ENCODE data around the gene CLSTN2. TPM values are rescaled to one million over a fixed set of nuclear protein-coding genes. Genes with fewer than 3 reads are reported as not detected.

The CLSTN2 gene
- total and polyA plus RNA-seq, 10 donors, result 0.02 to 0.22 (median 0.13) TPM; not detected in 1

- no peaks in the 10 kb centered on the region for H3K36me3 ChIP-seq
- no peak overlapping the region for H3K27ac ChIP-seq
- TF ChIP-seq CTCF (IDR thresholded peaks at IDR 0.05 in 8 of 11, conservative IDR thresholded peaks at IDR 0.05 in 3 of 11), result no peak
- TF ChIP-seq POLR2AphosphoS5 (IDR thresholded peaks at IDR 0.05), result no peak
- no peak for TF ChIP-seq POLR2A (IDR thresholded peaks at IDR 0.05)
- WGBS, 5 donors, result 90 to 97% (median 95%) methylated on average over 3 of the region's 3 CpGs
- no peak overlapping the region for H3K4me3 ChIP-seq
- H3K27me3 ChIP-seq (replicated peaks in 1 of 7), result no peaks in the 10 kb centered on the region
- intact Hi-C loops (cut with DNase I; ENCODE audit: low total_unique reads), result no loop called here
- no peak for DNase-seq
- H3K9me3 ChIP-seq, result no peaks in the 10 kb centered on the region
- no peaks in the 10 kb centered on the region for H3K4me1 ChIP-seq
Measured at GRCh38 chr3:140077406-140077805, 142.4 kb downstream of the CLSTN2 start.

DNA sequence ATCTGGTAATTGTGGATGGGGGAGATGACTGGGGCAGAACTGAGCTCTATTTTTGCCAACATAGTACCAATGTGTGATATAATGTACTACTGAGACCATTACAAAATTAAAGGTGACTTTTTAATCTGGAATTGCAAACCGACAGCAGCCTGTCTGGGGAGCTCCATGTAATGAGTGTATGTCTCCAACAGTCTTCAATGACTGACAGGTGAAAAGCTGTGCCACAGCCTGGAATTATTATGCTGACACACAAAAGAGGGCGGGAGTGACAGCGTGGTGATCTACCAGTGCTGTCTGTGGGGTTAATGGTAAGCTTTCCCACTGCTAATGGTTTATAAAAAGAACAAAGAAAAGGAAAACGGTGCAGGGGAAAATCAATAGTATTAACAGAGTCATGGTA is 143.4 kb downstream of the CLSTN2 start:
- H3K9me3 ChIP-seq, result no peaks in the 10 kb centered on the region
- H3K4me3 ChIP-seq, result no peak overlapping the region
- no peak for DNase-seq
- 74 to 89% (median 81%) methylated on average over 4 of the region's 4 CpGs for WGBS, 5 donors
- H3K27ac ChIP-seq, result no peak overlapping the region
- intact Hi-C loops (cut with DNase I; ENCODE audit: low total_unique reads), result no loop called here
- TF ChIP-seq POLR2AphosphoS5 (IDR thresholded peaks at IDR 0.05) (no peak), CTCF (IDR thresholded peaks at IDR 0.05 in 8 of 11, conservative IDR thresholded peaks at IDR 0.05 in 3 of 11) (no peak), POLR2A (IDR thresholded peaks at IDR 0.05) (no peak)
- no peaks in the 10 kb centered on the region for H3K36me3 ChIP-seq
- H3K4me1 ChIP-seq, result no peaks in the 10 kb centered on the region
- H3K27me3 ChIP-seq (replicated peaks in 1 of 7), result no peaks in the 10 kb centered on the region

- H3K4me1 ChIP-seq, result no peaks in the 10 kb centered on the region
- intact Hi-C loops (cut with DNase I; ENCODE audit: low total_unique reads), result no loop called here
- H3K9me3 ChIP-seq, result no peaks in the 10 kb centered on the region
- no peak for DNase-seq
- H3K27me3 ChIP-seq (replicated peaks in 1 of 7), result no peaks in the 10 kb centered on the region
- TF ChIP-seq CTCF (IDR thresholded peaks at IDR 0.05 in 8 of 11, conservative IDR thresholded peaks at IDR 0.05 in 3 of 11) (no peak), POLR2AphosphoS5 (IDR thresholded peaks at IDR 0.05) (no peak), POLR2A (IDR thresholded peaks at IDR 0.05) (no peak)
- H3K27ac ChIP-seq, result no peak overlapping the region
- no peak overlapping the region for H3K4me3 ChIP-seq
- WGBS, 5 donors, result 77 to 93% (median 82%) methylated on average over 1 of the region's 1 CpG
- H3K36me3 ChIP-seq, result no peaks in the 10 kb centered on the region
Measured at GRCh38 chr3:140078940-140079339, 144.0 kb downstream of the CLSTN2 start.

DNA sequence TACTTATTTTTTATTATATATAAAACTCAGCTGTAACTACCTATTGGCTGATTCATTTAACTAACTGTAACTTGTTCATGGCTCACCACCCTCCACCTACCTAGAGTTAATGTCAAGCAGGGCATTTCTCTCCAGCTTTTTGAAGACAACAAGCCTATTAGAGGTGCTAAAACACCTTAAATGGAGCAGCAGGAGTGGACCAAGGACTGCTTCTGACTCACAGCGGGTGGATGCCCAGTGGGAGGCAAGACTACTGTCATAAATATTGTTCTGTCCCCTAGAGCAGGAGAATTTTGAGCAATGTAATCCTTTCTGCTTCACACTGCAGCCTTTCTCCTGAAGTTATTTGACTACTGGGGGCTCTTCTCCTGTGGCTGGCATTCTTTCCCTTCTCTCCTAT is 146.9 kb downstream of the CLSTN2 start:
- no peak for DNase-seq
- 56 to 83% (median 63%) methylated on average over 1 of the region's 1 CpG for WGBS, 5 donors
- no peaks in the 10 kb centered on the region for H3K36me3 ChIP-seq
- intact Hi-C loops (cut with DNase I; ENCODE audit: low total_unique reads), result no loop called here
- H3K27ac ChIP-seq, result no peak overlapping the region
- no peaks in the 10 kb centered on the region for H3K27me3 ChIP-seq (replicated peaks in 1 of 7)
- no peaks in the 10 kb centered on the region for H3K4me1 ChIP-seq
- no peak for TF ChIP-seq CTCF (IDR thresholded peaks at IDR 0.05 in 8 of 11, conservative IDR thresholded peaks at IDR 0.05 in 3 of 11)
- H3K9me3 ChIP-seq, result no peaks in the 10 kb centered on the region
- H3K4me3 ChIP-seq, result no peak overlapping the region
